NK-92 (cell line): ENCODE measurements around the gene FGB.

Experiments used
- DNase-seq: peaks from one replicate; lab custom pipeline; 2025; ENCODE audit not compliant: unreplicated experiment; lab: John Stamatoyannopoulos, UW

Gene FGB

GRCh38 chr4:154618708-154619315 is 56.0 kb downstream of the FGB start:
- DNase-seq: no peak

GRCh38 chr4:154620111-154620510 is 57.3 kb downstream of the FGB start:
- DNase-seq: no peak
